OCI-LY7 (cell line): ENCODE results near the gene SMARCB1.

ENCODE experiments used
- EZH2phosphoT487 ChIP-seq: fragments of 200-600 bp; sonication (generic); IDR thresholded peaks from 2 replicates; pipeline ENCODE4 v1.6.1; 2018; ENCODE audit warnings: low read depth, borderline replicate concordance, mild to moderate bottlenecking, mixed run types, antibody characterized with exemption, low read length, moderate library complexity, mixed read lengths
- TF ChIP-seq, protein P1 (sequence below): fragments of 200-600 bp; sonication (generic); conservative IDR thresholded peaks from 2 replicates; pipeline ENCODE4 v1.5.1; 2014; ENCODE audit warnings: mild to moderate bottlenecking, antibody characterized with exemption, low read length, moderate library complexity, mixed read lengths

DNA sequence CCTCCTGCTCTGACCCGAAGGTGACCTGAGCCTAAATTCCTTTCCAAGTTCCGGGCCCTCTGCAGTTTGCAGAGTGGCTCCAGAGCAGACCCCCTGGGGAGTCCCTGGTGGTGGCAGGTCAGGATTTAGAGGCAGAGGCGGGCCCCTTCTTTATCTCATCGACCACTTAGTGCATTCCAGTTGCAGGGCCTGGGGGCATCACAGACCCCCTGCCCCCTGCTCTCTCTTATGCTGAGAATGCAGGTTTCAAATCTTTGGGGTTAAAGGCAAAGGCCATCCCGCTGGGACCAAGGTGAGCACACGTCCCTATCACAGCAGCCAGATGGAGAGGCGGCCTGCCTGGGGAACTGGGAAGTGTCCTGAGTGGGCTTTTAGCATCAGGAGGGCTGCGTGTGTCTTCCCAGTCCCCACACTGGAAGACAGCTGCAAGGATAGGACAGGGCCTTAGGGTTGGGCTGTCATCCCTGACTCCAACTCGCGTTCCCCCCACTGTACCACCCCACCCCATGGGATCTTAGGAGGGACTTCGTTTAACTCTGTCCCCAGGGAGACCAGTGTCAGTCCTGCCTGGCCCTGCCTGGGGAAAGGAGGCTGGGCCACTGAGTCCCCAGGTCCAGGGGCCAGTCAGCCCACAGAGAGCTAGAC lies 40.7 kb downstream of the SMARCB1 start:
- TF ChIP-seq, protein P1, sequence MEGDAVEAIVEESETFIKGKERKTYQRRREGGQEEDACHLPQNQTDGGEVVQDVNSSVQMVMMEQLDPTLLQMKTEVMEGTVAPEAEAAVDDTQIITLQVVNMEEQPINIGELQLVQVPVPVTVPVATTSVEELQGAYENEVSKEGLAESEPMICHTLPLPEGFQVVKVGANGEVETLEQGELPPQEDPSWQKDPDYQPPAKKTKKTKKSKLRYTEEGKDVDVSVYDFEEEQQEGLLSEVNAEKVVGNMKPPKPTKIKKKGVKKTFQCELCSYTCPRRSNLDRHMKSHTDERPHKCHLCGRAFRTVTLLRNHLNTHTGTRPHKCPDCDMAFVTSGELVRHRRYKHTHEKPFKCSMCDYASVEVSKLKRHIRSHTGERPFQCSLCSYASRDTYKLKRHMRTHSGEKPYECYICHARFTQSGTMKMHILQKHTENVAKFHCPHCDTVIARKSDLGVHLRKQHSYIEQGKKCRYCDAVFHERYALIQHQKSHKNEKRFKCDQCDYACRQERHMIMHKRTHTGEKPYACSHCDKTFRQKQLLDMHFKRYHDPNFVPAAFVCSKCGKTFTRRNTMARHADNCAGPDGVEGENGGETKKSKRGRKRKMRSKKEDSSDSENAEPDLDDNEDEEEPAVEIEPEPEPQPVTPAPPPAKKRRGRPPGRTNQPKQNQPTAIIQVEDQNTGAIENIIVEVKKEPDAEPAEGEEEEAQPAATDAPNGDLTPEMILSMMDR = no peak
- TF ChIP-seq EZH2phosphoT487 = no peak
